ENCODE data around the gene DIS3L2. TPM values are rescaled to one million over a fixed set of nuclear protein-coding genes. Genes with fewer than 3 reads are reported as not detected.
"Not testable (repeated sequence)": the region's sequence is repeated elsewhere in the genome, so short reads cannot be mapped to it uniquely, and the experiment has no call there.

The DIS3L2 gene
- total and polyA plus RNA-seq, 2 donors = 16.3 to 21.6 TPM

DNA sequence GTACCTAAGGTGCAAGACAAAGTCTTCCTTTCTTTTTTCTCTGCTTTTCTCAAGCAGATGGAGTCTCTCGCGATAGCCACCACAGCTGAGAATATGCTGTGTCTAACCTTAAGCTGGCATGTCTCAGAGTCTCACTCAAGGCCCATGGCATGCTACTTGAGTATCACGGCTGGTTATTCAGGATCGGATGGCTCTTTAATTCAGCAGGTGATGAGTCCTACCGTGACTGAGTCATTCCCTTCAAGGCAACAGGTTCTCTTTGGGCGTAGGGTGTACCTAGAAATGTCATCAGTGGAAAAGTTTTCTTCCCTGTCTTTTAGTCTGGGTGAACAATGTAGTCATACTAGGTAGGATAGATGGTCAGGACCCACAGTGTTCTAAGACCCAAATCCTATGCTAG is 136.2 kb downstream of the DIS3L2 start:
- over 99% methylated on average over 6 of the region's 6 CpGs for WGBS
- Histone ChIP-seq H3K9me3 (ENCODE audit: control insufficient read depth in 2 of 2, insufficient read depth in 1 of 2, low read length in 1 of 2) (peaks cover 0 to 10% of the 10 kb centered on the region in 2 donors), H3K36me3 (ENCODE audit: control insufficient read depth in 2 of 2, insufficient read depth in 2 of 2, low read length in 1 of 2) (peaks cover 6 to 7% of the 10 kb centered on the region in 2 donors), H3K27me3 (ENCODE audit: control insufficient read depth in 2 of 2, insufficient read depth in 1 of 2, low read length in 1 of 2) (no peaks in the 10 kb centered on the region), H3K4me3 (ENCODE audit: low read length in 2 of 2) (no peak overlapping the region), H3K27ac (ENCODE audit: low read depth in 1 of 2, low read length in 1 of 2) (no peak overlapping the region), H3K4me1 (ENCODE audit: control insufficient read depth in 2 of 2, insufficient read depth in 2 of 2, low read length in 2 of 2) (no peaks in the 10 kb centered on the region)
- no peak for DNase-seq (ENCODE audit: low read depth in 6 of 9, low spot score in 9 of 9)

DNA sequence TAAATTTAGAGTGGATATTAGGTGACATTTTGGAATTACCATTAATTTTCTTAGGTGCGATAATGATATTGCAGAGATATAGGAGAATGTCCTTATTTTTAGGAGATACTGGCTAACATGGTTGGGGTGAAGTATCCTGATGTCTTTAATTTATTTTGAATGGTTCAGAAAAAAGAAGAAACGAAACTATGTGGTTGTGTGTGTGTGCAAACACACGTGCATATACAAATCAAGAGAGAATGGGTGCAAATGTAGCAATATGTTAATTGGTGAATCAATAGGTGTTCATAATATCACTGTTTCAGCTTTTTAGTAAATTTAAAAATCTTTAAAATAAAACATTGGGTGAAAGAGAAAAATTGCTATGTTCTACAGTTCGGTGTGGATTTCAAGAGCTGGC is 140.9 kb downstream of the DIS3L2 start:
- no peaks in the 10 kb centered on the region for H3K4me1 ChIP-seq (ENCODE audit: control insufficient read depth in 2 of 2, insufficient read depth in 2 of 2, low read length in 2 of 2)
- H3K4me3 ChIP-seq (ENCODE audit: low read length in 2 of 2) = no peak overlapping the region
- WGBS = 96% methylated on average over 4 of the region's 4 CpGs
- H3K9me3 ChIP-seq (ENCODE audit: control insufficient read depth in 2 of 2, insufficient read depth in 1 of 2, low read length in 1 of 2) = peaks cover 0 to 4% of the 10 kb centered on the region in 2 donors
- peaks cover under 1 to 5% of the 10 kb centered on the region in 2 donors for H3K36me3 ChIP-seq (ENCODE audit: control insufficient read depth in 2 of 2, insufficient read depth in 2 of 2, low read length in 1 of 2)
- no peaks in the 10 kb centered on the region for H3K27me3 ChIP-seq (ENCODE audit: control insufficient read depth in 2 of 2, insufficient read depth in 1 of 2, low read length in 1 of 2)
- no peak for DNase-seq (ENCODE audit: low read depth in 6 of 9, low spot score in 9 of 9)
- no peak overlapping the region for H3K27ac ChIP-seq (ENCODE audit: low read depth in 1 of 2, low read length in 1 of 2)

DNA sequence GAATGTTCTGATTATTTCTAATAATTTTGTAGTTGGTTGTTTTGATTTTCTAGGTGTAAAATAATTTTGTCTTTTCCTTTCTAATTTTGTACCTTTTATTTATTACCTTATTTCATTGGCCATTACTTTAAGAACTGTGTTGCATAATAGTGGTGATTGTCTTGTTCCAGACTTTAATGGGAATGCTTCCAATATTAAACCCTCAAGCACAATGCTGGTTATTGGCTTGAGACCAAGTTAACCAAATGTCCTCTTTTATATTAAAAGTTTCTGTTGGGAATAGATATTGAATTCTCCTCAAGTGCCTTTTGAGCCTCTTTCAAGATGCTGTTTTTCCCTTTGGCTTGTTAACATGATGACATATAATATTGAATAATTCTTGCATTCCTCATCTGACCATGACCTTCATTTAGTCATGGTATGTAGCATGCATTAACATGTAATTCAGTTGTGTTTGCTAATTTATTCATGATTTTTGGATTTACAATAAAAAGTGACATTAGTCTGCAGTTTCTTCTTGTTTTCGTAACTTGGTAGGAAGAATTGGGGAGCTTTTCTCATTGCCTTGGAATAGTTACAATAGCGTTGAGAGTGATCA is 141.7 kb downstream of the DIS3L2 start:
- Histone ChIP-seq H3K4me1 (ENCODE audit: control insufficient read depth in 2 of 2, insufficient read depth in 2 of 2, low read length in 2 of 2) (no peaks in the 10 kb centered on the region), H3K9me3 (ENCODE audit: control insufficient read depth in 2 of 2, insufficient read depth in 1 of 2, low read length in 1 of 2) (peaks cover 0 to 2% of the 10 kb centered on the region in 2 donors), H3K4me3 (ENCODE audit: low read length in 2 of 2) (no peak overlapping the region), H3K36me3 (ENCODE audit: control insufficient read depth in 2 of 2, insufficient read depth in 2 of 2, low read length in 1 of 2) (no peaks in the 10 kb centered on the region), H3K27me3 (ENCODE audit: control insufficient read depth in 2 of 2, insufficient read depth in 1 of 2, low read length in 1 of 2) (no peaks in the 10 kb centered on the region), H3K27ac (ENCODE audit: low read depth in 1 of 2, low read length in 1 of 2) (no peak overlapping the region)
- no peak for DNase-seq (ENCODE audit: low read depth in 6 of 9, low spot score in 9 of 9)
- WGBS = 98% methylated on average over 2 of the region's 2 CpGs

DNA sequence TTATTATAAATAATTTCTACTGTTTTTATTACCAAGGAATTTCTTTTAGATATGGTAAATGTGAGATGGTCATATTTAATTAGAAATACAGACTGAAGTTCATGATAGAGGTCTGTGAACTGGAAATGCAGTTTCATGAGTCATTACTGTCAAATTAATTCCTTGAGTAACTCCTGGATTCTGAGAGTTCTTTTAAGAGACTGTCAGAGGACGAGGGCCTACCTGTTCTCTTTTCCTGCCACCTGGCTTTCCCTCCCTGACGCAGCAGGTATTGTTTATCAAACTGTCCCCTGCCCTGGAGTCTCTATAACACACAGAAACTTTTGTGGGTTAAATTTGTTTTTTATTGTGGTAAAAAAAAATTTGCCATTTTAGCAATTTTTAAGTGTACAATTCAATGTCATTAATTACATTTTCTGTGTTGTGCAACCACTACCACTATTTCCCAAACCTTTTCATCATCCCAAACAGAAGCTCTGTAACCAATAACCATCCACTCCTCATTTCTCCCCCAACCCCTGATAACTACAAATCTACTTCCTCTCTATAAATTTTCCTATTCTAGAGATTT is 142.6 kb downstream of the DIS3L2 start:
- Histone ChIP-seq H3K27me3 (ENCODE audit: control insufficient read depth in 2 of 2, insufficient read depth in 1 of 2, low read length in 1 of 2) (no peaks in the 10 kb centered on the region), H3K9me3 (ENCODE audit: control insufficient read depth in 2 of 2, insufficient read depth in 1 of 2, low read length in 1 of 2) (peaks cover 0 to 2% of the 10 kb centered on the region in 2 donors), H3K4me3 (ENCODE audit: low read length in 2 of 2) (no peak overlapping the region), H3K4me1 (ENCODE audit: control insufficient read depth in 2 of 2, insufficient read depth in 2 of 2, low read length in 2 of 2) (no peaks in the 10 kb centered on the region), H3K36me3 (ENCODE audit: control insufficient read depth in 2 of 2, insufficient read depth in 2 of 2, low read length in 1 of 2) (no peaks in the 10 kb centered on the region), H3K27ac (ENCODE audit: low read depth in 1 of 2, low read length in 1 of 2) (no peak overlapping the region)
- no peak for DNase-seq (ENCODE audit: low read depth in 6 of 9, low spot score in 9 of 9)
- WGBS = 95% methylated on average over 2 of the region's 2 CpGs

DNA sequence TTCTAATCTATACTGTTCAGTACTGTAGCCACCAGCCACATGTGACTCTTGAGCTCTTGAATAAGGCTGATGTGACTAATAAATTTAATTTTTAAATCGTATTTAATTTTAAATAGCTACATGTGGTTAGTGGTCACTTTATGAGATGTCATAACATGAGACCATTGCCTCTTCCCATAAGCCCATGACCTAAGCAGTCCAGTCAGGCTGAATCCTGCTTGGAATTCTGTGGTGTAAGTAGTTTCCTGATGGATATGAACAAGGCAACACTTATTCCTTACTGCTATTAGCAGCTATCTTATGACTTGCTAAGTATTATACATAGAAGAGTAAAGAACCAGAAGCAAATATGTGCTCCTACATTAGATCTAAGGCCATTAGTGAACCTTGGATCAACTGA is 150.0 kb downstream of the DIS3L2 start:
- WGBS = 99% methylated on average over 1 of the region's 1 CpG
- Histone ChIP-seq H3K27me3 (ENCODE audit: control insufficient read depth in 2 of 2, insufficient read depth in 1 of 2, low read length in 1 of 2) (no peaks in the 10 kb centered on the region), H3K36me3 (ENCODE audit: control insufficient read depth in 2 of 2, insufficient read depth in 2 of 2, low read length in 1 of 2) (peaks cover 0 to 3% of the 10 kb centered on the region in 2 donors), H3K4me1 (ENCODE audit: control insufficient read depth in 2 of 2, insufficient read depth in 2 of 2, low read length in 2 of 2) (peaks cover 0 to 3% of the 10 kb centered on the region in 2 donors), H3K4me3 (ENCODE audit: low read length in 2 of 2) (no peak overlapping the region), H3K27ac (ENCODE audit: low read depth in 1 of 2, low read length in 1 of 2) (no peak overlapping the region), H3K9me3 (ENCODE audit: control insufficient read depth in 2 of 2, insufficient read depth in 1 of 2, low read length in 1 of 2) (peaks cover 0 to 2% of the 10 kb centered on the region in 2 donors)
- DNase-seq (ENCODE audit: low read depth in 6 of 9, low spot score in 9 of 9) = no peak

DNA sequence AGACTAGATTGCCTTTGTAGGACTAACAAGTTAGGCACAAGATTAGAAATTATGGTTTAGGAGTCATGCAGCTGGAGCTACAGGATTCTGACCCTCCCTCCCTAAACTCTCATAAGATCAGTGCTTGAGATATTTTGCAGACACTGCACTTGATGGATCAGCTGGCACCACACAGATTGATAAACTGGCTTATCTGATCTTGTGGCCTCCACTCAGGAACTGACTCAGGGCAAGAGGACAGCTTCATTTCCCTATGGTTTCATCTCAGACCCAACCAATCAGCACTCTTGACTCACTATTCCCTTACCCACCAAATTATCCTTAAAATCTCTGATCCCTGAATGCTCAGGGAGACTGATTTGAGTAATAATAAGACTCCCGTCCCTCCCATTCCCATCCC is 152.3 kb downstream of the DIS3L2 start:
- no peaks in the 10 kb centered on the region for H3K27me3 ChIP-seq (ENCODE audit: control insufficient read depth in 2 of 2, insufficient read depth in 1 of 2, low read length in 1 of 2)
- H3K36me3 ChIP-seq (ENCODE audit: control insufficient read depth in 2 of 2, insufficient read depth in 2 of 2, low read length in 1 of 2) = peaks cover 0 to 3% of the 10 kb centered on the region in 2 donors
- no peak for DNase-seq (ENCODE audit: low read depth in 6 of 9, low spot score in 9 of 9)
- WGBS = 96% methylated on average over 1 of the region's 1 CpG
- peaks cover 4 to 17% of the 10 kb centered on the region in 2 donors for H3K4me1 ChIP-seq (ENCODE audit: control insufficient read depth in 2 of 2, insufficient read depth in 2 of 2, low read length in 2 of 2)
- no peak overlapping the region for H3K27ac ChIP-seq (ENCODE audit: low read depth in 1 of 2, low read length in 1 of 2)
- H3K4me3 ChIP-seq (ENCODE audit: low read length in 2 of 2) = no peak overlapping the region
- H3K9me3 ChIP-seq (ENCODE audit: control insufficient read depth in 2 of 2, insufficient read depth in 1 of 2, low read length in 1 of 2) = no peaks in the 10 kb centered on the region

DNA sequence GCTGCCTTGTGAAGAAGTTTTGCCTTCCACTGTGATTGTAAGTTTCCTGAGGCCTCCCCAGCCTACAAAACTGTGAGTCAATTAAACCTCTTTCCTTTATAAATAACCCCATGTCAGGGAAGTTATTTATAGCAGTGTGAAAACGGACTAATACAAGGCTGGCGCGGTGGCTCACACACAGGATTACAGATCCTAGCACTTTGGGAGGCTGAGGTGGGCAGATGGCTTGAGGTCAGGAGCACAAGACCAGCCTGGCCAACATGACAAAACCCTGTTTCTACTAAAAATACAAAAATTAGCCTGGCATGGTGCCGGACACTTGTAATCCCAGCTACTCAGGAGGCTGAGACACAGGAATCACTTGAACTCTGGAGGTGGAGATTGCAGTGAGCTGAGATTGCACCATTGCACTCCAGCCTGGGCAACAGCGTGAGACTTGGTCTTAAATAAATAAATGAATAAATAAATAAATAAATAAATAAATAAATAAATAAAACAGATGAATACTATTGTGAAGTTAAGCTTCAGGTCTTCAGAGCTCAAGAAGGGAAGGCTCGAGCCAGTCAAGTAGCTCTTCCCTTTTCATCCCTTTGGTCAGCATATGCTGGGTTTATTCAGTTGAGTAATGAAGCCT is 154.3 kb downstream of the DIS3L2 start:
- not testable (repeated sequence) for DNase-seq (ENCODE audit: low read depth in 6 of 9, low spot score in 9 of 9); H3K4me3 ChIP-seq (ENCODE audit: low read length in 2 of 2); H3K9me3 ChIP-seq (ENCODE audit: control insufficient read depth in 2 of 2, insufficient read depth in 1 of 2, low read length in 1 of 2); H3K27me3 ChIP-seq (ENCODE audit: control insufficient read depth in 2 of 2, insufficient read depth in 1 of 2, low read length in 1 of 2); H3K36me3 ChIP-seq (ENCODE audit: control insufficient read depth in 2 of 2, insufficient read depth in 2 of 2, low read length in 1 of 2); H3K27ac ChIP-seq (ENCODE audit: low read depth in 1 of 2, low read length in 1 of 2)
- peaks cover 4 to 25% of the 10 kb centered on the region in 2 donors for H3K4me1 ChIP-seq (ENCODE audit: control insufficient read depth in 2 of 2, insufficient read depth in 2 of 2, low read length in 2 of 2)
- WGBS = over 99% methylated on average over 6 of the region's 6 CpGs

DNA sequence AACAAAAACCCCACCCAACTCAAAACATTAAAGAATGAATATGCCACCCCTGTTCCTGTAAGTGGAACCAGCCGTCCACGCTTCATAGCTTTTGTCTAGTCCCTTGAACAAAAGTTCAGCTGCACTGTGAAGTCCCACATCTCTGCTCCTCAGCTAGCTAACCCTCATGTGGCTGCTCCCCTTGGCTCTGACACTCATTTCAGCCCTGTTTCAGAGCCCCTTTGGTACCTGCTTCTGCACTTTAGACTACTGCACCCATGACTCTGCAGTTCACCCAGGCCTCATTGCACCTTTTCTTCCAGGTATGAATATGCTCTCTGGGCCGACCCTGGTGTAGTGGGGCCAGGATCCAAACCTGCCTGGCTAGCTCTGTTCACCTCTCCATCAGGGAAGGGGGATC is 155.3 kb downstream of the DIS3L2 start:
- 45% methylated on average over 3 of the region's 3 CpGs for WGBS
- H3K9me3 ChIP-seq (ENCODE audit: control insufficient read depth in 2 of 2, insufficient read depth in 1 of 2, low read length in 1 of 2) = no peaks in the 10 kb centered on the region
- no peak overlapping the region for H3K4me3 ChIP-seq (ENCODE audit: low read length in 2 of 2)
- H3K36me3 ChIP-seq (ENCODE audit: control insufficient read depth in 2 of 2, insufficient read depth in 2 of 2, low read length in 1 of 2) = no peaks in the 10 kb centered on the region
- no peaks in the 10 kb centered on the region for H3K27me3 ChIP-seq (ENCODE audit: control insufficient read depth in 2 of 2, insufficient read depth in 1 of 2, low read length in 1 of 2)
- peak overlapping the region in 1 of 2 donors; percentile 67 for H3K27ac ChIP-seq (ENCODE audit: low read depth in 1 of 2, low read length in 1 of 2)
- H3K4me1 ChIP-seq (ENCODE audit: control insufficient read depth in 2 of 2, insufficient read depth in 2 of 2, low read length in 2 of 2) = peaks cover 4 to 32% of the 10 kb centered on the region in 2 donors
- DNase-seq (ENCODE audit: low read depth in 6 of 9, low spot score in 9 of 9) = peak in 1 of 9 donors; percentile 55

DNA sequence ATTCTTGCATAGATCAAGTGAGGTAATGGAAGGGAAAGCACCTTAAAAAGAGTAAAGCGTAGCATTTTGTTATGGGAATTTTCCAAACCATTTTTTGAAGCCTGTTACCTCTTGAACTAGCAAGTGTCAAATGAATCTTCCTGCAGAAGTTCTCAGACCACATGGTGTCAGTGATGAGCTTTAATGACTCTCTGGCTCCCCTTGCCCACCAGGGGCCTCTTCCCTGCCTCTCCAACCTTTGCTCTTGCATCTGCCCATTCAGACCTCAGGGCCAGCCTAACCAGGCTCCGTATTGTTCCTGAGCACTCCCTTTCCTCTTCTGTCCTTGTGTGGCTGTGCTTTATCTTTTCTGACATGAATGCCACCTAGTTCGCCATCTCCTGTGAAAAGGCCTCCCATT is 155.9 kb downstream of the DIS3L2 start:
- Histone ChIP-seq H3K36me3 (ENCODE audit: control insufficient read depth in 2 of 2, insufficient read depth in 2 of 2, low read length in 1 of 2) (no peaks in the 10 kb centered on the region), H3K4me3 (ENCODE audit: low read length in 2 of 2) (no peak overlapping the region), H3K27ac (ENCODE audit: low read depth in 1 of 2, low read length in 1 of 2) (peak overlapping the region in 1 of 2 donors; percentile 67), H3K27me3 (ENCODE audit: control insufficient read depth in 2 of 2, insufficient read depth in 1 of 2, low read length in 1 of 2) (no peaks in the 10 kb centered on the region), H3K9me3 (ENCODE audit: control insufficient read depth in 2 of 2, insufficient read depth in 1 of 2, low read length in 1 of 2) (no peaks in the 10 kb centered on the region), H3K4me1 (ENCODE audit: control insufficient read depth in 2 of 2, insufficient read depth in 2 of 2, low read length in 2 of 2) (peaks cover 4 to 32% of the 10 kb centered on the region in 2 donors)
- peak in 4 of 9 donors; percentile 43 to 80 (median 50) for DNase-seq (ENCODE audit: low read depth in 6 of 9, low spot score in 9 of 9)
- 94% methylated on average over 3 of the region's 3 CpGs for WGBS
